ENCODE data around the gene BAG3. TPM values are rescaled to one million over a fixed set of nuclear protein-coding genes. Genes with fewer than 3 reads are reported as not detected.
"Not testable (repeated sequence)": the region's sequence is repeated elsewhere in the genome, so short reads cannot be mapped to it uniquely, and the experiment has no call there.

Gene BAG3
- polyA plus RNA-seq, 1 donor = 12.3 TPM

DNA sequence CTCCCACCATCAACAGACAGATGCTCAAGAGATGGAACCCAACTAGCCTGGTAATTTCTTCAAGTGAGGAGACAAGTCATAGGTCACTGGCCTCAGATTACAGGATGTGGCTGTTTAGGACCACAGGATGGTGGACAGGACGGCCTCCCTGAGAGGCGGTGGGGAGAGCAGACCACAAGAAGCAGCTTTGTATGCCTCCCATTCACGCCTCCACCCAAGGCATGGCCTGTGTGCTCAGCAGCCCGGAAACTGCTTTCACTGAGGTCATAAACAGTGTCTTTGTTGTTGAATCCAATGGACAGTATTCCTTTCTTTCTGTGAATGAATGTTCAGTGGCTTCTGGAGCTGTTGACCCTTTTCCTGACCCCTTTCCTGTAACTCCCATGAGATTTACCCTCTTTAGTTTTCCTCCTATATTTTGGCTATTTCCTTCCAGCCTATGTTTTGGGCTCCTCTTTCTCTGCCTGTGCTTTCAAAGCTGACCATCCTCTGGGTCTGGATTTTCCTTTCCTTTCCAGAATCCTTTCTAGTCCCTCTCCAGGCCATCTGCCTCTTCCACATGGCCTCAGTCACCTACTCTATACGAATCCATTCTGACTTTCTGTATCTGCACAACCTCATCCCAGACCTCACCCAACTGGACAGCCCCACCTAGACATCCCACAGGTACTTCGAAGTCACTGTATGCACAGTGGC is 42.2 kb downstream of the BAG3 start:
- no peak for DNase-seq
- H3K27me3 ChIP-seq (ENCODE audit: control insufficient read depth, insufficient read depth, low read length) = no peaks in the 10 kb centered on the region
- H3K27ac ChIP-seq (ENCODE audit: low read length) = no peak overlapping the region
- H3K4me3 ChIP-seq (ENCODE audit: low read length) = no peak overlapping the region
- H3K36me3 ChIP-seq (ENCODE audit: control insufficient read depth, insufficient read depth, low read length) = no peaks in the 10 kb centered on the region
- no peaks in the 10 kb centered on the region for H3K9me3 ChIP-seq (ENCODE audit: control insufficient read depth, low read depth, low read length)
- 70% methylated on average over 2 of the region's 6 CpGs for WGBS (ENCODE audit: insufficient coverage, low lambda C conversion rate)
- H3K4me1 ChIP-seq (ENCODE audit: control insufficient read depth, insufficient read depth, low read length) = no peaks in the 10 kb centered on the region

GRCh38 chr10:119694608-119695007 is 43.4 kb downstream of the BAG3 start:
- H3K36me3 ChIP-seq (ENCODE audit: control insufficient read depth, insufficient read depth, low read length) = no peaks in the 10 kb centered on the region
- WGBS (ENCODE audit: insufficient coverage, low lambda C conversion rate) = no CpG with 5 or more reads among the region's 7 CpGs
- no peaks in the 10 kb centered on the region for H3K4me1 ChIP-seq (ENCODE audit: control insufficient read depth, insufficient read depth, low read length)
- DNase-seq = no peak
- no peak overlapping the region for H3K4me3 ChIP-seq (ENCODE audit: low read length)
- no peaks in the 10 kb centered on the region for H3K9me3 ChIP-seq (ENCODE audit: control insufficient read depth, low read depth, low read length)
- H3K27ac ChIP-seq (ENCODE audit: low read length) = no peak overlapping the region
- H3K27me3 ChIP-seq (ENCODE audit: control insufficient read depth, insufficient read depth, low read length) = no peaks in the 10 kb centered on the region

GRCh38 chr10:119700321-119700954 is 49.3 kb downstream of the BAG3 start:
- no peak overlapping the region for H3K27ac ChIP-seq (ENCODE audit: low read length)
- no peaks in the 10 kb centered on the region for H3K4me1 ChIP-seq (ENCODE audit: control insufficient read depth, insufficient read depth, low read length)
- no peaks in the 10 kb centered on the region for H3K9me3 ChIP-seq (ENCODE audit: control insufficient read depth, low read depth, low read length)
- no peak overlapping the region for H3K4me3 ChIP-seq (ENCODE audit: low read length)
- H3K27me3 ChIP-seq (ENCODE audit: control insufficient read depth, insufficient read depth, low read length) = peaks cover 3% of the 10 kb centered on the region
- DNase-seq = no peak
- no peaks in the 10 kb centered on the region for H3K36me3 ChIP-seq (ENCODE audit: control insufficient read depth, insufficient read depth, low read length)
- 72% methylated on average over 3 of the region's 4 CpGs for WGBS (ENCODE audit: insufficient coverage, low lambda C conversion rate)

GRCh38 chr10:119701861-119702260 is 50.7 kb downstream of the BAG3 start:
- no CpG with 5 or more reads among the region's 7 CpGs for WGBS (ENCODE audit: insufficient coverage, low lambda C conversion rate)
- no peaks in the 10 kb centered on the region for H3K36me3 ChIP-seq (ENCODE audit: control insufficient read depth, insufficient read depth, low read length)

GRCh38 chr10:119702583-119702982 is 51.4 kb downstream of the BAG3 start:
- H3K9me3 ChIP-seq (ENCODE audit: control insufficient read depth, low read depth, low read length) = no peaks in the 10 kb centered on the region
- H3K4me1 ChIP-seq (ENCODE audit: control insufficient read depth, insufficient read depth, low read length) = no peaks in the 10 kb centered on the region
- no CpG with 5 or more reads among the region's 2 CpGs for WGBS (ENCODE audit: insufficient coverage, low lambda C conversion rate)
- H3K4me3 ChIP-seq (ENCODE audit: low read length) = no peak overlapping the region
- H3K27me3 ChIP-seq (ENCODE audit: control insufficient read depth, insufficient read depth, low read length) = peaks cover 3% of the 10 kb centered on the region
- H3K27ac ChIP-seq (ENCODE audit: low read length) = no peak overlapping the region
- DNase-seq = no peak
- no peaks in the 10 kb centered on the region for H3K36me3 ChIP-seq (ENCODE audit: control insufficient read depth, insufficient read depth, low read length)

More at GRCh38 chr10:119701861-119702260, 50.7 kb downstream of the BAG3 start:
- Histone ChIP-seq H3K4me3 (ENCODE audit: low read length) (no peak overlapping the region), H3K9me3 (ENCODE audit: control insufficient read depth, low read depth, low read length) (no peaks in the 10 kb centered on the region), H3K4me1 (ENCODE audit: control insufficient read depth, insufficient read depth, low read length) (no peaks in the 10 kb centered on the region), H3K27me3 (ENCODE audit: control insufficient read depth, insufficient read depth, low read length) (peaks cover 3% of the 10 kb centered on the region), H3K27ac (ENCODE audit: low read length) (no peak overlapping the region)
- DNase-seq = no peak

DNA sequence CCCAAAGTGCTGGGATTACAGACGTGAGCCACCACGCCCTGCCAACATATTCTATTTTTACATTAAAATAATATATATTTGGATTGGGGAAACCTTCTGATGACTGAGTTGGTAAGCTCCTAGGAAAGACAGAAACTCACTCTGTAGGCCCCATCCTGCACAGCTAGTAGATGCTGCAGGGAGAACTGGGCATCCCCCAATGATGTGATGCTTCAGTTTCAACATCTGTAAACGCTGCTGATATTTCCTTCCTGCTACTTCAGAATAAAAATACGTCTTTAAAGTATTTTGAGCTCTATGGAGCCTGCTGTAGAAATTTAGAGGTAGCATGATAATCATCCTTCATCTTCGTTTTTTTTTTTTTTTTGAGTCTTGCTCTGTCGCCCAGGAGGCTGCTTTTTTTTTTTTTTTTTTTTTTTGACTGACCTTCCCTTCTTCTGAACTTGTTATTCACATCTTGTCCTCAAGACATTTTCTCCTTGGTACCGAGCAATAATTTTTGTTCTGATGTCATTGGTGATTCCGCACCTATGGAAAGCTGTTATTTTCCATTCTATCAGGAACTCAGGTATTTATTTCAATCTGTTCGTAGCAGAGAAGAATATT is 52.8 kb downstream of the BAG3 start:
- H3K27ac ChIP-seq (ENCODE audit: low read length) = no peak overlapping the region
- no peaks in the 10 kb centered on the region for H3K4me1 ChIP-seq (ENCODE audit: control insufficient read depth, insufficient read depth, low read length)
- no peaks in the 10 kb centered on the region for H3K36me3 ChIP-seq (ENCODE audit: control insufficient read depth, insufficient read depth, low read length)
- no peaks in the 10 kb centered on the region for H3K9me3 ChIP-seq (ENCODE audit: control insufficient read depth, low read depth, low read length)
- DNase-seq = no peak
- H3K4me3 ChIP-seq (ENCODE audit: low read length) = no peak overlapping the region
- peaks cover 3% of the 10 kb centered on the region for H3K27me3 ChIP-seq (ENCODE audit: control insufficient read depth, insufficient read depth, low read length)
- WGBS (ENCODE audit: insufficient coverage, low lambda C conversion rate) = 92% methylated on average over 2 of the region's 9 CpGs

DNA sequence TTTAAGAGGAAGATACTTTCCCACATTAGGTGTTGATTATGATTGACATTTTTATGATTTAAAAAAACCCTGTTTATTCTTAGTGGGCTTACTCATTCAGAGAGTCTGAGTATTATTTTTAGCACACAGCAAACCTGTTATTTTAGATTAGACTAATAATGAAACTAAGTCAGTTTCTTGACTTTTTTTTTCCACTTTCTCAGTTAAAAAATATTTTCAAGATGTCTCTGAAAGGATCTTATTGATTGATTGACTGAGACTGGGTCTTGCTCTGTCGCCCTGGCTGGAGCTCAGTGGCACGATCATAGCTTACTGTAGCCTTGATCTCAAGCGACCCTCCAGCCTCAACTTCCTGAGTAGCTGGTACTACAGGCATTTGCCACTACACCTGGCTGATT is 54.3 kb downstream of the BAG3 start:
- no peak overlapping the region for H3K27ac ChIP-seq (ENCODE audit: low read length)
- DNase-seq = no peak
- H3K27me3 ChIP-seq (ENCODE audit: control insufficient read depth, insufficient read depth, low read length) = peaks cover 3% of the 10 kb centered on the region
- no peaks in the 10 kb centered on the region for H3K4me1 ChIP-seq (ENCODE audit: control insufficient read depth, insufficient read depth, low read length)
- H3K4me3 ChIP-seq (ENCODE audit: low read length) = no peak overlapping the region
- WGBS (ENCODE audit: insufficient coverage, low lambda C conversion rate) = no CpG with 5 or more reads among the region's 3 CpGs
- no peaks in the 10 kb centered on the region for H3K9me3 ChIP-seq (ENCODE audit: control insufficient read depth, low read depth, low read length)
- no peaks in the 10 kb centered on the region for H3K36me3 ChIP-seq (ENCODE audit: control insufficient read depth, insufficient read depth, low read length)

DNA sequence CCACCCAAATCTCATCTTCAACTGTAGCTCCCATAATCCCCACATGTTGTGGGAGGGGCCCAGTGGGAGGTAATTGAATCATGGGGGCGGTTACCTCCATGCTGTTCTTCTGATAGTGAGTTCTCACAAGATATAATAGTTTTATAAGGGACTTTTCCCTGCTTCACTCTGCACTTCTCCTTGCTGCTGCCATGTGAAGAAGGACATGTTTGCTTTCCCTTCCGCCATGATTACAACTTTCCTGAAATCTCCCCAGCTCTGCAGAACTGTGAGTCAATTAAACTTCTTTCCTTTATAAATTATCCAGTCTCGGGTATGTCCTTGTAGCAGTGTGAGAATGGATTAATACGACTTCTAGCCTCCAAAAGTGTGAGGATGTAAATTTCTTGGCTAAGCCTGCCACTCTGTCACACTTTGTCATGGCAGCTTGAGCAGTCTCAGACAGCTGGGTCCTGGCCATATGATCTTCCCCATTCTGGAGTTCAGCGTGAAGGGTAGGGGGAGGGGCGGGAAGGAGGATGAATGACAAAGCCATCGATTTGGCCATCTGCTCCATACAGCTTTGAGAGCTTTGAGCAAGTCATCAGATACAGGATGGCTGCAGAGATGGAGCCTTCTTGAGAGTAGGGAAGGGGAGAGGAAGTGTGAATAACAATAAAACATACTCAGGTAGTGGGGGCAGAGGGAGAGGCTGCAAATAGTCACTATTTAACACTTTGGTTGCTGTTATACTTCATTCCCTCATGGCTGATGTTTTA is 55.5 kb downstream of the BAG3 start:
- Histone ChIP-seq H3K27ac (ENCODE audit: low read length) (no peak overlapping the region), H3K4me1 (ENCODE audit: control insufficient read depth, insufficient read depth, low read length) (no peaks in the 10 kb centered on the region), H3K4me3 (ENCODE audit: low read length) (no peak overlapping the region), H3K36me3 (ENCODE audit: control insufficient read depth, insufficient read depth, low read length) (no peaks in the 10 kb centered on the region), H3K27me3 (ENCODE audit: control insufficient read depth, insufficient read depth, low read length) (peaks cover 3% of the 10 kb centered on the region), H3K9me3 (ENCODE audit: control insufficient read depth, low read depth, low read length) (no peaks in the 10 kb centered on the region)
- no peak for DNase-seq
- no CpG with 5 or more reads among the region's 7 CpGs for WGBS (ENCODE audit: insufficient coverage, low lambda C conversion rate)

GRCh38 chr10:119707331-119707730 is 56.2 kb downstream of the BAG3 start:
- no CpG with 5 or more reads among the region's 5 CpGs for WGBS (ENCODE audit: insufficient coverage, low lambda C conversion rate)
- DNase-seq; H3K9me3 ChIP-seq (ENCODE audit: control insufficient read depth, low read depth, low read length); H3K36me3 ChIP-seq (ENCODE audit: control insufficient read depth, insufficient read depth, low read length); H3K4me3 ChIP-seq (ENCODE audit: low read length); H3K27me3 ChIP-seq (ENCODE audit: control insufficient read depth, insufficient read depth, low read length); H3K4me1 ChIP-seq (ENCODE audit: control insufficient read depth, insufficient read depth, low read length); H3K27ac ChIP-seq (ENCODE audit: low read length): not testable (repeated sequence)

DNA sequence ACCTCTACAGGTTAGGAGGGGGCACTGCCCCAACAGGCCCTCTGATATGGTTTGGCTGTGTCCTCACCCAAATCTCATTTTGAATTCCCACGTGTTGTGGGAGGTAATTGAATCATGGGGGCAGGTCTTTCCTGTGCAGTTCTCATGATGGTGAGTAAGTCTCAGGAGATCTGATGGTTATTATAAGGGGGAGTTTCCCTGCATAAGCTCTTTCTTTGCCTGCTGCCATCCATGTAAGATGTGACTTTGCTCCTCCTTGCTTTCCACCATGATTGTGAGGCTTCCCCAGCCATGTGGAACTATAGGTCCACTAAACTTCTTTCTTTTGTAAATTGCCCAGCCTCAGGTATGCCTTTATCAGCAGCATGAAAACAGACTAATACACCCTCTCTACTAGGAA is 59.8 kb downstream of the BAG3 start:
- H3K4me3 ChIP-seq (ENCODE audit: low read length); DNase-seq; H3K4me1 ChIP-seq (ENCODE audit: control insufficient read depth, insufficient read depth, low read length); H3K36me3 ChIP-seq (ENCODE audit: control insufficient read depth, insufficient read depth, low read length); H3K9me3 ChIP-seq (ENCODE audit: control insufficient read depth, low read depth, low read length); H3K27me3 ChIP-seq (ENCODE audit: control insufficient read depth, insufficient read depth, low read length); H3K27ac ChIP-seq (ENCODE audit: low read length): not testable (repeated sequence)
- WGBS (ENCODE audit: insufficient coverage, low lambda C conversion rate) = no CpG with 5 or more reads among the region's 1 CpG

Measured in large intestine (tissue), 3 donors.